SKM-1 (cell line): ENCODE data around the gene MGAT5B.
"Not testable (repeated sequence)": the region's sequence is repeated elsewhere in the genome, so short reads cannot be mapped to it uniquely, and the experiment has no call there.

Experiments
- DNase-seq: peaks from one replicate; lab custom pipeline; 2025; ENCODE audit not compliant: unreplicated experiment; lab: John Stamatoyannopoulos, UW

MGAT5B gene

GRCh38 chr17:76968707-76969597 lies 100.7 kb downstream of the MGAT5B start:
- DNase-seq: no peak

DNA sequence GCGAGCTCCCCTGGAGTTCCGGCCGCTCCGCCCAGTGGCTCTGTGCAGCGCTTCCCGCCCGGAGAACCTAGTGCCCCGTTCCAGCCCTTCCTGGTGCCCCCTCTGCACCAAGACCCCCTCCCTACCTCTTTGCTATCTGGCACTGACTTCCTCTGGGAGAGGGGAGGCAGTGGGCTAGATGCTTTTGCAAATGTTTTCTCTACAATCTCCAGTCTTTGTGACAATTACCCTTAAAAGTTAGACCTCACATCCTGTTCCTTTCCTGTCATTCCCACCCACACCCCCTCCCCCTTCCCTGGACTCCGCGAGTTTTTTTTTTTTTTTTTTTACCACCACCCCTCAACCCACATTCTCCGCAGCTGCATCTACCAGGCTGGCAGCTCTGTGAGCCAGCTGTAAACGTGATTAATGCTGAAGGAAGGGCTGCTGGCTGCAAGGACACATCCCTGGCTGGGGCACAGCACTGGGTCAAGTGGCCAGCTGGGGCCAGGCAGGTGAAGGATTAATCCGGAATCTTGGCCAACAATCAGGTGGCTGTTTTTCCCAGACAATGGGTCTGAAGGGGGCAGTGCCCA lies 101.5 kb downstream of the MGAT5B start:
- DNase-seq: no peak

GRCh38 chr17:76970228-76970627 lies 102.0 kb downstream of the MGAT5B start:
- not testable (repeated sequence) for DNase-seq

DNA sequence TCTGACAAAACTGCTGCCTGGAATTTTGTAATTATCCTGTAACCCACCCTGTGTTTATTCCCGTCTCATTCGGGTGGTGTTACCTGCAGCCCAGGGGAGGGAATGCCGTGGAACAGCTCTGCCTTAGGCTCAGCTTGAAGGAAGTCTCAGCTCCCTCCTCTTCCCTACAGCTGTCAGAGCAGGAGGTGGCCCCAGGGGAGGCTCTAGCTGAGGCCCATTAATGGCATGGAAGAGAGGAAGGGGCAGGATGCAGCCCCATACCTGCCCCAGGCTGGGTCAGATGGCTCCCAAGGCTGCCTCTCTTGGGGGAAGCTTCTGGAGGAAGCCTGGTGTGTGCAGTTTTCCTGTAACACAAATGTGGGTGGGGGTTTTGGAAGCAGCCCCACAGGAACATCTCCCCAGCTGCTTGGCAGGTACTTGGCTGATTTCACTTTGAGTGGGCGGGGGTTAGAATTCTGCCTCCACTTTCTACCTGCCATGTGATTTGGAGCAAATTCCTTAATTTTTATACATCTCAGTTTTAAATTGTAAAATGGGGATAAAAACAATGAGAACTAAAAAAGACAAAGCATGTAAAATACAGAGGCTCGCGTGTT lies 103.9 kb downstream of the MGAT5B start:
- DNase-seq: no peak

DNA sequence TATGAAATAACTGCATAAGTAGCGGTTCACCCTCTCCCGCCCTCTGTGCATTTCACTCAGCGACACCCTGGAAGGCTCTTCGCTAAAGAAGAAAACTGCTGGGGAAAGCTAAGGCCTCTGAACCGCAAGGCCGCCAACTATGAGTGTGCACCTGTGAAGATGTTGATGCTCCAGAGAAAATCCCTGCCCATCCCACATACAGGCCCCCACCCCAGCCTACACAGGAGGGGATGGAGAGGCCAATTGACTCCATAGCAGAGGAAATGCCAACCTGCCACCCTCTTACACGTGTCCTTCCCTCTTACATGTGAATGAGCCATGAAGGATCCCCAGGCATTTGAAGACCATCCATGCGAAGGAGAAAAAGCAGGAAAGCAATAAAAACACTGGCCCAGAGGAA lies 104.8 kb downstream of the MGAT5B start:
- no peak for DNase-seq

- DNase-seq: no peak
Measured at GRCh38 chr17:76974721-76975120, 106.5 kb downstream of the MGAT5B start.

DNA sequence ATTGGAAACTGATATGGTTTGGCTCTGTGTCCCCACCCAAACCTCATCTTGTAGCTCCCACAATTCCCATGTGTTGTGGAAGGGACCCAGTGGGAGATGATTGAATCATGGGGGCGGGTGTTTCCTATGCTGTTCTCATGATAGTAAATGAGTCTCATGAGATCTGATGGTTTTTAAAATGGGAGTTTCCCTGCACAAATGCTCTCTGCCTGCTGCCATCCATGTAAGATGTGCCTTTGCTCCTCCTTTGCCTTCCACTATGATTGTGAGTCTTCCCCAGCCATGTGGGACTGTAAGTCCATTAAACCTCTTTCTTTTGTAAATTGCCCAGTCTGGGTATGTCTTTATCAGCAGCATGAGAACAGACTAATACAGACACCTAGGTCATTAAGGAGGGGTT lies 109.8 kb downstream of the MGAT5B start:
- DNase-seq: not testable (repeated sequence)

- DNase-seq: no peak
Measured at GRCh38 chr17:76981545-76982295, 113.5 kb downstream of the MGAT5B start.

DNA sequence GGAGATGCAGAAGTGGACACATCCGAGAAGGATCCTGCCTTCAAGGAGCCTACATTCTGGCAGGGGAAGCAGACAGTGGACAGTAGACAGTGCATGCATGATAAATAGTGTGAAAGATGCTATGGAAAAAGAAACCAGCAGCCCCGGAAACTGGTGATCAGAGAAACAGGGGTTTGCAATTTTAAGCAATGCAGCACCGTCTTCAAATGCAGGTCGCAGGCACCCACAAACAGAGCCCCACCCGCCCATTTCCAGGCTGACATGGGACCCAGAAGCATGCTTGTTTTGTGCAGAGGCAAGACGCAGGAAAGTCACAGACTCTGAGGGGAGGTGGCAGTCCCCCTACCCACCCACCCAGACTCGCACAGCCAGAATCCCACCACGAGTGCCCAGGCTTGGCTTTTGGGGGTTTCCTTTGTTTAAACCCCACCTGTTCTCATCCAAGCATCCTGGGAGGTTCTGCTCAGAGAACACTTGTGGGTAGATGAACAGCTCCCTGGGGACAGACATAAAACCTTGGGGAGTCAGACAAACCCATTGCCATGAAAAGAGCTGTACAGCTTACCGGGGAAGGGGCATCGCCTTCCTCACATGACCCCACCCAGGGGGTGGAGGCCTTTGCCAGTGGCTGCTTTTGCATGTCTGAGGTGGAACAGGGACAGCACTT lies 114.3 kb downstream of the MGAT5B start:
- no peak for DNase-seq

DNA sequence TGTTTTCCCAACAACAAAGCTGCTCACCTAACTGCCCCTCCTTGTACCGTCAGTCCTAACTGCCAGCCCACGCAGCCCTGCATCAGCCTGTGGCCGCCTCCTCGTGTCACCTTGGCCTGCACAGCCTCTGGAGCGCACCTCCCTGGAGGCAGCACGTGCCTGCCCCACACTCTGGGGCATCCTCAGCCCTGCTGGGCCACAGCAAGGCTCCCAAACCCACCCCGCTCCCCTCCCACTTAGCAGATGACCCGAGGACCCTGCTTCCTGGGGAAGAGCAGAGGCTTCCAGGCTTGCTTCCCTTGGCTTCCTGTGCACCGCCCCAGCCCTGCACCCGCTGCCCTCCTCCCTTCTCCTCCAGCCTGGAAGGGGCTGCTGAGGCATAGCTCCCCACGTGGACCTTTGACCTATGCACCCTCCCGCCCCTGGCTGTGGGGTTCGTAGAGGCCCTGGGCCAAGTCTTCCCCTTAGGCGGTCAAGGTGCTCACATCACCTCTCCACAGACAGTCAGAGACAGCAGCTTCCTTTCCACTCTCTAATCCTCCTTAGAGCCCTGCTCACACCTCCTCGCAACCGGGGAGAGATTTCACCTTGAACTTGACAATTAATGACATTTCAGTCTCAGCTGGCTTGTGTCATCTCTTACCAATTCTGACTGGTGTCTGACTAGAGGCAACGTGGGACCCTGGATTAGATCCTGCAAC lies 115.0 kb downstream of the MGAT5B start:
- no peak for DNase-seq

GRCh38 chr17:76986365-76986764 lies 118.2 kb downstream of the MGAT5B start:
- DNase-seq: no peak

DNA sequence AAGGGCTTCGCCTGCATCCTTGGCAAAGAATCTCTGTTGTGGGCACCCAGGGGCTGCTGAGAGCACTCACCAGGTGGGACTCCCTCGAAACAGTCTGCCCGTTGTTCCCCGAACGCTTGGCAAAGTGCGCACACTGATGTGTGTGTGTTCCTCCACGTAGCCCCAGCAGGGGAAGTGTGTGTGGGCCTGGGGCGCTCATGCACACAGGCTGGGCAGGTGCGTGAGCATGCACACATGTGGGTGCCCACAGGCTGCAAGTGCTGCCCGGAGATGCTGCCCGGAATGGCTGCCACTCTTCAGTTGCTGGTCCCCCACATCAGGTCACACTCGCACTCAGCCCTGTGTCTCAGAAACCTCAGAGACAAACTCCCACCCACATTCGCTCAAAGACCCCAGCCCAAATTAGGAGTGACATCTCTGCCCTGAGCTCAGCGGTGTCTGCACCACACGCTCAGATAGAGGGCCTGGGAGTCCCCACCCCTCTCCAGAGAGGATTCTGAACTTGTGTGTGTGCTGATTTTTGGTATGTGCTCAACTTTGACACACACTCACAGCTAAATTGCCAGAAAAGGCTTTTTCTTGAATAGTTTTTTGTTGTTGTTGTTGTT lies 119.4 kb downstream of the MGAT5B start:
- no peak for DNase-seq

DNA sequence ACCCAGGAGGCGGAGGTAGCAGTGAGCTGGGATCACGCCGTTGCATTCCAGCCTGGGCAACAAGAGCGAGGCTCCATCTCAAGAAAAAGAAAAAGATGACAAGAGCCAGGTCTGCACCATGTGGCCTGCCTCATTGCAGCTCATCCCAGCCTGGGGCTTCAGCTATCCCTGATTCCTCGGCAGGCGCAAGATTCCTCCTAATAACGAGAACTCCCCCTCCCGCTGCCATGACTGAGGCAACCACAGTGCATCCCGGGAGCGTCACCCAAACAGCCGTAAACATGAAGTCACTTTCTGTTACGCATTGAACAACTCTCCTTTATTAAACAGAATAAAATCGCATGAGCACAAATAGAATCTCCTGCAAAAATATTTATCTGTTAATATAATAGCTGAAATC lies 120.6 kb downstream of the MGAT5B start:
- DNase-seq: no peak

- DNase-seq: no peak
Measured at GRCh38 chr17:76989519-76989918, 121.3 kb downstream of the MGAT5B start.

- no peak for DNase-seq
Measured at GRCh38 chr17:76992891-76993290, 124.7 kb downstream of the MGAT5B start.

DNA sequence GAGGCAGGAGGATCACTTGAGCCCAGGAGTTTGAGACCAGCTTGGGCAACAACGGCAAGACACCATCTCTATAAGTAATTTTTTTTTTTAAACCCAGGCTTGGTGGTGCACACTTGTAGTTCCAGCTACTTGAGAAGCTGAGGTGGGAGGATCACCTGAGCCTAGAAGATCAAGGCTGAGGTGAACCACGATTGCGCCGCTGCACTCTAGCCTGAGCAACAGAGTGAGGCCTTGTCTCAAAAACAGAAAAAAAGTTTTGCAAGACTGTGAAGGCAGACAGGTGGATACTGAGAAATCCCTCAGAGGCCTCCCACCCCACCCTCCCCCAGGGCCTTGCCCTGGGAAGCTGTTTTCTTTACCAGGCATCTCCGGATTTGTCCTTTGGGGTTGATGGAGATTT lies 125.4 kb downstream of the MGAT5B start:
- DNase-seq: no peak

DNA sequence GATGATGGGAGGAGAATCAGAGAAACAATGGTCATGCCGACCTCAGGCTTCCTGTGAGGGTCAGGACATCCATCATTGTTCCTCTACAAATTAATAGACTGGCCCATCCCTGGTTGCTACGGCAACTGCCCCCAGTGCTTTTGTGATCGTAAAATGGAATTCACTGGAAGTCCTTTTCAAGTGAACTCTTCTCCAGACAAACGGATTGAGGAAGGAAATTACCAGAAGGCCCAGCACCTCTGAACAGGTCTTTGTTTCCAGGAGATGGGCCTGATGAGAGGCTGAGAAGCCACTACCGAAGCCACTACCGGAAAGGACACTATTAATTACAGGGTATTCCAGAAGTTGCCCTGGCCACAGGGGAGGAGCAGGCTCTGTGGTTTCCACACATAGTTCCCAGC lies 126.0 kb downstream of the MGAT5B start:
- no peak for DNase-seq

GRCh38 chr17:76995387-76996105 lies 127.3 kb downstream of the MGAT5B start:
- no peak for DNase-seq
